ENCODE measurements around the gene ATM.

GRCh38 chr11:108233277-108233945 is 10.5 kb downstream of the ATM start:
- TF ChIP-seq CTCF (IDR thresholded peaks at IDR 0.05) (no peak), POLR2A (IDR thresholded peaks at IDR 0.05) (no peak), POLR2AphosphoS5 (IDR thresholded peaks at IDR 0.05) (no peak)
